ENCODE results near the gene LAPTM5. TPM values are rescaled to one million over a fixed set of nuclear protein-coding genes. Genes with fewer than 3 reads are reported as not detected.
A peak's percentile ranks its signal among the peaks of the same experiment; 100 is the strongest.

LAPTM5 gene
- total RNA-seq, 1 donor from 2014 or later = not detected

DNA sequence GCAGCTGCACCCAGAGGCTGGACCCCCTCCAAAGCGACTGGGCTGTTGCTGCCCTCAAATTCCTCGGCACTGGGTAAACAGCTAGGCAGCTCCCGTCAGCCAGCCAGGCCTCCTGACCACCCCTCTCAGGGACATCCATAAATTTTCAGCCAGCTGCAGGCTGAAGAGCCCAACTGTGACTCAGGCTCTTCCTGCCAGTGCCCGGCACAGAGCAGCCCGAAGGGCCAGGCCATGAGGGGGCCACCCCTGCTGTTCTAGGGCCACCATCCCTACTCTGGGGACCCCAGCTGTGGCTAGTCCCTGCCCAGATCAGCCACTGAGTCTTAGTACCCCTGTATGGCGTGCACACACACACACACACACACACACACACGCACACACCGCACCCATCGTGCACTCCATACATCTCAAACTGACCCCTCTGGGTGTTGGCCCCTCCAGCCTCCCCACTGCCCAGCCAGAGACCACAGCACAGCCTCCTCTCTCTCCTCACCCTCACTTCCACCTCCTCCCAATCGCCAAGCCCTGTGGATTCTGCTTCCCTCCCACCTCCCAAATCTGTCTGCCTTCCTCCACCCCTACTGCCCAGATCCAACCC lies 6.2 kb upstream of the LAPTM5 start:
- peaks cover 5% of the 10 kb centered on the region for H3K9me3 Mint-ChIP-seq
- H3K27me3 Mint-ChIP-seq (ENCODE audit: insufficient read depth, low read depth) = no peaks in the 10 kb centered on the region
- no peak overlapping the region for H3K27ac Mint-ChIP-seq
- DNase-seq (ENCODE audit: low spot score) = no peak
- Histone ChIP-seq H3F3A (ENCODE audit: low read depth) (no peaks in the 10 kb centered on the region), H3K4me1 (peaks cover 19% of the 10 kb centered on the region), H3K36me3 (no peaks in the 10 kb centered on the region), H2AFZ (replicated peaks) (no peak overlapping the region), H3K9ac (no peak overlapping the region), H3K27ac (no peak overlapping the region), H3K4me3 (no peak overlapping the region), H3K27me3 (no peaks in the 10 kb centered on the region), H3K79me2 (ENCODE audit: low read depth) (no peaks in the 10 kb centered on the region), H4K20me1 (ENCODE audit: low read depth) (no peaks in the 10 kb centered on the region), H3K9me3 (ENCODE audit: low read depth) (no peaks in the 10 kb centered on the region), H3K4me2 (no peak overlapping the region)
- no peaks in the 10 kb centered on the region for H3K36me3 Mint-ChIP-seq
- no peak for TF ChIP-seq EZH2 (IDR thresholded peaks at IDR 0.05)
- no peak for TF ChIP-seq EZH2phosphoT487 (IDR thresholded peaks at IDR 0.05)
- TF ChIP-seq, protein P1, sequence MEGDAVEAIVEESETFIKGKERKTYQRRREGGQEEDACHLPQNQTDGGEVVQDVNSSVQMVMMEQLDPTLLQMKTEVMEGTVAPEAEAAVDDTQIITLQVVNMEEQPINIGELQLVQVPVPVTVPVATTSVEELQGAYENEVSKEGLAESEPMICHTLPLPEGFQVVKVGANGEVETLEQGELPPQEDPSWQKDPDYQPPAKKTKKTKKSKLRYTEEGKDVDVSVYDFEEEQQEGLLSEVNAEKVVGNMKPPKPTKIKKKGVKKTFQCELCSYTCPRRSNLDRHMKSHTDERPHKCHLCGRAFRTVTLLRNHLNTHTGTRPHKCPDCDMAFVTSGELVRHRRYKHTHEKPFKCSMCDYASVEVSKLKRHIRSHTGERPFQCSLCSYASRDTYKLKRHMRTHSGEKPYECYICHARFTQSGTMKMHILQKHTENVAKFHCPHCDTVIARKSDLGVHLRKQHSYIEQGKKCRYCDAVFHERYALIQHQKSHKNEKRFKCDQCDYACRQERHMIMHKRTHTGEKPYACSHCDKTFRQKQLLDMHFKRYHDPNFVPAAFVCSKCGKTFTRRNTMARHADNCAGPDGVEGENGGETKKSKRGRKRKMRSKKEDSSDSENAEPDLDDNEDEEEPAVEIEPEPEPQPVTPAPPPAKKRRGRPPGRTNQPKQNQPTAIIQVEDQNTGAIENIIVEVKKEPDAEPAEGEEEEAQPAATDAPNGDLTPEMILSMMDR (IDR thresholded peaks at IDR 0.05) = no peak
- H3K4me3 Mint-ChIP-seq = no peak overlapping the region
- peaks cover 32% of the 10 kb centered on the region for H3K4me1 Mint-ChIP-seq

DNA sequence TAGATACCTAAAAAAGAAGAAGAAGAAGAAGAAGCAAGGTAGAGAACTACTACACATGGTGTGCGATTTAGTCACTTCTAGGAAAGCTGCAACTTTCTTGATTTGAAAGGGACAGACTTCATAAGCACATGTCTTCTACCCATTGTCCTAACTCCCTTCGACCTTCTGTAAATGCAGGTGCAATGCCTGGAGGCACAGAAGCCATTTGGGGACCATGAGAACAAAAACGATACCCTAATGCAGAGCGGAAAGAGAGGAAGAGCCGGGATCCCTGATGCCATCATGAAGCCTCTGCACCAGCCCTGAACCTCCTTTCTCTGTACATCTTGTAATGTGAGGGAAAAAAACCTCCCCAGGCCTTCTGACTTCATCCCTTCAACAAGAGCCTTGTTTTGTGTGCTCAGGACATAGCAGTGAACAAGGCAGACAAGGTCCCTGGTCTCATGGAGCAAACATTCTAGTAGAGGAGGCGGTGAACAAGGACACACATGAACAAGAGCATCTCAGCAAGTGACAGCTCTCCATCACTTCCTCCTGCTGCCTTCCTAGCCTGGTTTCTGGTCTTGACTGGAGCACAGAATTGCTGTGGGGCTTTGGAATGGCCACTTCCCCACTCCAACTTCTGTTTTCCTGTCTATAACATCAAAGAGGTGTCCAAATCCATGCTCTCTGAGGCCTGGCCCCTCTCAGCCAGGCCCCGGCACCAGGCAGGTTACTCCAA lies 5.5 kb upstream of the LAPTM5 start:
- Histone ChIP-seq H2AFZ (replicated peaks) (no peak overlapping the region), H3K79me2 (ENCODE audit: low read depth) (no peaks in the 10 kb centered on the region), H3K9ac (no peak overlapping the region), H3K4me2 (no peak overlapping the region), H3K27me3 (no peaks in the 10 kb centered on the region), H3K27ac (no peak overlapping the region), H3K4me3 (no peak overlapping the region), H3F3A (ENCODE audit: low read depth) (no peaks in the 10 kb centered on the region), H3K36me3 (no peaks in the 10 kb centered on the region), H3K9me3 (ENCODE audit: low read depth) (no peaks in the 10 kb centered on the region), H3K4me1 (peaks cover 19% of the 10 kb centered on the region), H4K20me1 (ENCODE audit: low read depth) (no peaks in the 10 kb centered on the region)
- peaks cover 35% of the 10 kb centered on the region for H3K4me1 Mint-ChIP-seq
- TF ChIP-seq, protein P1 (IDR thresholded peaks at IDR 0.05) = no peak
- TF ChIP-seq EZH2phosphoT487 (IDR thresholded peaks at IDR 0.05) = no peak
- TF ChIP-seq EZH2 (IDR thresholded peaks at IDR 0.05) = no peak
- H3K27me3 Mint-ChIP-seq (ENCODE audit: insufficient read depth, low read depth) = no peaks in the 10 kb centered on the region
- H3K27ac Mint-ChIP-seq = peak overlapping the region; percentile 72
- peaks cover 5% of the 10 kb centered on the region for H3K9me3 Mint-ChIP-seq
- DNase-seq (ENCODE audit: low spot score) = no peak
- H3K36me3 Mint-ChIP-seq = no peaks in the 10 kb centered on the region
- H3K4me3 Mint-ChIP-seq = no peak overlapping the region

DNA sequence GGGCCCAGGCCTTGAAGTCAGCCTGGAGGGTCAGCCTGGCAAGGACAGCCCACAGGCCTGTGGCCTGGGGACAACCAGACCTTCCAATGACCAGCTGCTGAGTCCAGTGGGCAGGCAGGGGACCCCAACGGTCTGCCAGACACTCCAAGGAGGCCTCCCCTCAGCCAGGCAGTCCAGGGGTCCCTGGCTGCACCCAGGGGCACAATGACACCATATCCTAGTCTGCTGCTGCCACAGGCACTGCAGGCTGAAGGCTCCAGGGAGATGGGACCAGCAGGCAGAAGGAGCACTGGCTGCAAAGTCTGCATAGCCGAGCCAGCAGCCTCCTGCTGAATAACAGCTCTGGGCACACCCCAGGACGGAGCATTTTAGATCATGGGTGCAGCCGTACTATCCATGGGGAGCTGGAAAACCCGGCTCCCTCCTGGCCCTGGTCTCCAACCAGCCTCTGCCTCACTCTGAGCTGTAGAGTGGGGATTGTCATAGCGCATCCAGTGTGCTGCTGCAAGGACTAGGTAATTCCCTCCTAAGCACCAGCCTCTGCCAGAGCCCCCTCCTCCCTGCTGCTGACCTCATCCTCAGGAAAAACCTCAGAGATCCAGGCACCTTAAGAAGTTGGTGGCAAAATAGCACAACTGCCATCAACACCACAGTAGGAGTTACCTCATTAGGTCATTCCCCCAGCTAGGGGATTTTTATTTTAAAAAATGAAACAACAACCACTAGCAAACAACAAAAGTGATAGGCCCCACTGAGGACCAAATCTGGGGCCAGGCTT lies 4.8 kb upstream of the LAPTM5 start:
- Histone ChIP-seq H3K79me2 (ENCODE audit: low read depth) (no peaks in the 10 kb centered on the region), H3K27me3 (no peaks in the 10 kb centered on the region), H2AFZ (replicated peaks) (no peak overlapping the region), H4K20me1 (ENCODE audit: low read depth) (no peaks in the 10 kb centered on the region), H3K27ac (no peak overlapping the region), H3K9me3 (ENCODE audit: low read depth) (no peaks in the 10 kb centered on the region), H3K9ac (no peak overlapping the region), H3K36me3 (no peaks in the 10 kb centered on the region), H3F3A (ENCODE audit: low read depth) (no peaks in the 10 kb centered on the region), H3K4me1 (peaks cover 19% of the 10 kb centered on the region), H3K4me3 (no peak overlapping the region), H3K4me2 (no peak overlapping the region)
- H3K4me3 Mint-ChIP-seq = no peak overlapping the region
- DNase-seq (ENCODE audit: low spot score) = no peak
- peaks cover 5% of the 10 kb centered on the region for H3K9me3 Mint-ChIP-seq
- H3K27ac Mint-ChIP-seq = peak overlapping the region; percentile 53
- H3K4me1 Mint-ChIP-seq = peaks cover 36% of the 10 kb centered on the region
- H3K27me3 Mint-ChIP-seq (ENCODE audit: insufficient read depth, low read depth) = no peaks in the 10 kb centered on the region
- H3K36me3 Mint-ChIP-seq = no peaks in the 10 kb centered on the region
- TF ChIP-seq, protein P1 (IDR thresholded peaks at IDR 0.05) = no peak
- no peak for TF ChIP-seq EZH2phosphoT487 (IDR thresholded peaks at IDR 0.05)
- no peak for TF ChIP-seq EZH2 (IDR thresholded peaks at IDR 0.05)

All from neural progenitor cell (in vitro differentiated cells).